Kidney (tissue), 14 donors: Measurements from ENCODE around the gene USP48. TPM values are rescaled to one million over a fixed set of nuclear protein-coding genes. Genes with fewer than 3 reads are reported as not detected.

Experiments
- DNase-seq, 5 donors: peaks; one replicate each; pipeline ENCODE4 v3.0.0-alpha.2; 2013 to 2020
- FAIRE-seq: peaks from 2 replicates; lab custom pipeline; 2012; peaks lifted over from hg19 to GRCh38; lab: Jason Lieb, UNC
- H3K27ac ChIP-seq, 2 donors: one replicate each; pipeline ENCODE4 v1.7.0; 2013; ENCODE audit warnings: low read depth in 2 of 2, low read length in 2 of 2, inconsistent platforms in 1 of 2
- H3K27me3 ChIP-seq: one replicate; pipeline ENCODE4 v1.7.1; 2013; ENCODE audit warnings: low read length, inconsistent platforms; ENCODE audit not compliant: control insufficient read depth, insufficient read depth
- H3K36me3 ChIP-seq, 3 donors: one replicate each; pipeline versions ENCODE4 v1.7.0 to v1.7.1; 2013; ENCODE audit warnings: low read length in 3 of 3, control low read depth in 1 of 3, inconsistent platforms in 1 of 3; ENCODE audit not compliant: insufficient read depth in 3 of 3, control insufficient read depth in 2 of 3
- H3K4me1 ChIP-seq, 3 donors: one replicate each; pipeline versions ENCODE4 v1.7.0 to v1.7.1; 2013; ENCODE audit warnings: low read length in 3 of 3, inconsistent platforms in 1 of 3, low read depth in 1 of 3; ENCODE audit not compliant: control insufficient read depth in 2 of 3, insufficient read depth in 2 of 3
- H3K4me3 ChIP-seq, 3 donors: one replicate each; pipeline versions ENCODE4 v1.7.0 to v1.8.1; 2013; ENCODE audit warnings: low read length in 3 of 3, control low read depth in 1 of 3, inconsistent platforms in 1 of 3
- H3K9ac ChIP-seq, 3 donors: one replicate each; pipeline versions ENCODE4 v1.7.0 to v1.7.1; 2013; ENCODE audit warnings: low read length in 3 of 3, control low read depth in 1 of 3, inconsistent platforms in 1 of 3
- H3K9me3 ChIP-seq, 3 donors: one replicate each; pipeline versions ENCODE4 v1.7.0 to v1.7.1; 2013; ENCODE audit warnings: low read length in 3 of 3, control low read depth in 1 of 3, inconsistent platforms in 1 of 3; ENCODE audit not compliant: control insufficient read depth in 2 of 3, insufficient read depth in 1 of 3
- intact Hi-C: fragments of 100-400 bp; cut with DNase I; formaldehyde crosslinking; loops from one replicate; pipeline ENCODE4 v1.11.1; 2022
- polyA plus RNA-seq: library from polyadenylated mRNA; stranded (reverse); fragments of 350-450 nt; fragmentation: Illumina TruSeq; extraction: RNeasy Lipid Tissue Mini Kit (QIAGEN cat#74804); gene quantifications from one replicate; pipeline ENCODE4 v1.2.3, GENCODE V29; 2014; ENCODE audit warnings: low read depth, low replicate concordance; ENCODE audit not compliant: insufficient read depth
- total RNA-seq: library from RNA; stranded (reverse); fragmentation: NEBNext Ultra II Directional; extraction: Animal tissue kit (Norgen Biotek cat#: 25700); gene quantifications from one replicate; pipeline ENCODE4 v1.2.1, GENCODE V29; 2021
- TF ChIP-seq, protein P1 (sequence below): IDR thresholded peaks from 3 replicates; pipeline ENCODE4 v1.5.1; 2012; ENCODE audit warnings: mild to moderate bottlenecking, moderate library complexity, borderline replicate concordance; ENCODE audit not compliant: insufficient read depth; ENCODE audit errors: extremely low read depth
- donor health status: control.
- donor health status: control.
- donor health status: control.
- donor health status: control.
- donor health status: control.
- donor health status: DM: yes; HTN: yes; CAD: no.
- donor health status: Normal renal cell carcinoma (clear cell type).

Gene USP48
- total and polyA plus RNA-seq, 2 donors from 2014 or later = 16.7 to 62.8 TPM

DNA sequence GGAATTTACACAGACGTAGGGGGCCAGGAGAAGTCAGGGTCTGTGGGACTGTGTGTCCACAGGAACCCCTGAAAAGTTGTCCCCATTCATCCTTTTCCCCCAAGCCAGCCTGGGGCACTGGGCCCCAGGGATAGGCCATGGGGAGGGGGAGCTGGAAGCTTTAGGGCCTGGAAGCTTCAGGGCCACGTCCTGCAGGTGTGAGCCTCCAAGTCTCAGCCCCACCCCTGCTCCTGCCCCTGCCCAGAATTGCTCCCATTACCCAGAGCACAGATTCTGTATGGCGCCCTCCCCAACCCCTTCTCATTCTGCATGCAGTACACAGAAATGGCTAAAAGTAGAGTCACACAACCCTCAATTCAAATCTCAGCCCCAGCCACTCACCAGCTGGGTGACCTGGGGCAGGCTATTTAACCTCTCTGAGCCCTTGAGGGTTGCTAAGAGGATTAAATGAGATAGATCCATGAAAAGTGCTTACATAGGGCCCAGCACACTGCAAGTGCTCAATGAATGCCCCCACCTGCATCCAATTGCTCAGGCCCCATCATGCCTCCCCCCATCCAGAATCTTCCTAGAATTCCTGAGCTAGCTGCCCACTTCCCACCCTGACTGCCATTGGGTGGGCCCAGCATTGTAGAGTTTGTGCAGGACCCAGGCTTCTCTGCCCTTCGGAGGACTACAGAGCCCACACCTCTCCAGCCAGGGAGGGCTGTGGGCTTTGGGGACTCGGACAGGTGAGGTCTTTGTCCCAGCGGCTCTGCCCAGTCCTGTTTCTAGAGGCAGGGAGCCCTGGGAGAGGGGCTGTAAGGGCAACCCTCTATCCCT is 120.3 kb downstream of the USP48 start:
- H3K4me1 ChIP-seq = peaks cover 0 to 3% (median 0%) of the 10 kb centered on the region in 3 donors
- H3K4me3 ChIP-seq = no peak overlapping the region
- no peaks in the 10 kb centered on the region for H3K9me3 ChIP-seq
- no peak overlapping the region for H3K27ac ChIP-seq
- no peak for FAIRE-seq
- DNase-seq = peak in 2 of 5 donors; percentile 23 to 25
- no peaks in the 10 kb centered on the region for H3K36me3 ChIP-seq
- no peak overlapping the region for H3K9ac ChIP-seq
- TF ChIP-seq, protein P1, sequence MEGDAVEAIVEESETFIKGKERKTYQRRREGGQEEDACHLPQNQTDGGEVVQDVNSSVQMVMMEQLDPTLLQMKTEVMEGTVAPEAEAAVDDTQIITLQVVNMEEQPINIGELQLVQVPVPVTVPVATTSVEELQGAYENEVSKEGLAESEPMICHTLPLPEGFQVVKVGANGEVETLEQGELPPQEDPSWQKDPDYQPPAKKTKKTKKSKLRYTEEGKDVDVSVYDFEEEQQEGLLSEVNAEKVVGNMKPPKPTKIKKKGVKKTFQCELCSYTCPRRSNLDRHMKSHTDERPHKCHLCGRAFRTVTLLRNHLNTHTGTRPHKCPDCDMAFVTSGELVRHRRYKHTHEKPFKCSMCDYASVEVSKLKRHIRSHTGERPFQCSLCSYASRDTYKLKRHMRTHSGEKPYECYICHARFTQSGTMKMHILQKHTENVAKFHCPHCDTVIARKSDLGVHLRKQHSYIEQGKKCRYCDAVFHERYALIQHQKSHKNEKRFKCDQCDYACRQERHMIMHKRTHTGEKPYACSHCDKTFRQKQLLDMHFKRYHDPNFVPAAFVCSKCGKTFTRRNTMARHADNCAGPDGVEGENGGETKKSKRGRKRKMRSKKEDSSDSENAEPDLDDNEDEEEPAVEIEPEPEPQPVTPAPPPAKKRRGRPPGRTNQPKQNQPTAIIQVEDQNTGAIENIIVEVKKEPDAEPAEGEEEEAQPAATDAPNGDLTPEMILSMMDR = no peak
- intact Hi-C loops = no loop called here
- peaks cover 2% of the 10 kb centered on the region for H3K27me3 ChIP-seq

DNA sequence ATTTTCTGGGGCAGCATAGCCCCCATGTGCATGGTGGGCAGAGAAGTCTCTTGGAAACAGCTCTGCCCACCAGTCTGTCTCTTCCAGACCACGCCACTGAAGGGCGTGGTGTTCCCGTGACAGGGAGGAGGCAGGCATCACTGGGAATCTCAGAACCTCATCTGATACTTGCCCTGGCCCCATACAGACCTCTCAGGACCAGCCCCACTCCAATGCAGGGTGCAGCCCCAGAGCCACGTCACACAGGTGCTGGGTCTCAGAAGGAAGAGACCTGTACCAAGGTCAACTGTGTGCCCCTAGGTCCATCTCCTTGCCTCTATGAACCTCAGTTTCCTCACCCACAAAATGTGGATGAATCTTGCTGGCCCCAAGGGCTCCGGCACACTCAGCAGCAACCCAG is 121.1 kb downstream of the USP48 start:
- H3K36me3 ChIP-seq = no peaks in the 10 kb centered on the region
- no peak overlapping the region for H3K9ac ChIP-seq
- no peaks in the 10 kb centered on the region for H3K27me3 ChIP-seq
- peak in 2 of 5 donors; percentile 22 to 41 for DNase-seq
- H3K4me3 ChIP-seq = no peak overlapping the region
- no peaks in the 10 kb centered on the region for H3K9me3 ChIP-seq
- TF ChIP-seq, protein P1 = no peak
- H3K27ac ChIP-seq = no peak overlapping the region
- no peak for FAIRE-seq
- intact Hi-C loops = no loop called here
- peaks cover 0 to 6% (median 2%) of the 10 kb centered on the region in 3 donors for H3K4me1 ChIP-seq

DNA sequence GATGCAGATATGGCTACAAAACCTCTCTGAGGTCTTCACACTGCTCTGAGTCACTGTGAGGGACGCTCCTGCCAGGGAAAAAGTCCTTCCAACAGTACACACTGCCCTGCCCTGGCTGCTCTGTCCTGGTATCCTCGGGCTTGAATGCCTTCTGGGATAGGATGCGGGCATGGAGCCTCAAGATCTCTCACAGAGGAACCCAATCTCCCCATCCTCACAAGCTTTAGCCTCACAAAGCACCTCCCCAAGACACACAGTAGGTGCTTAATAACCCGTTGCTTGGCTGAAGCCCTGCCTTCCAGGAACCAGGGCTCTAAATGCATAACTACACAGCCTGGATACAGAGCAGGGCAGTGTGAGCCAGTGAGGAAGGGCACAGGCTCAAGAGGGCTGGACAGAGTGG is 123.0 kb downstream of the USP48 start:
- H3K27ac ChIP-seq = no peak overlapping the region
- no peak overlapping the region for H3K9ac ChIP-seq
- no peaks in the 10 kb centered on the region for H3K9me3 ChIP-seq
- TF ChIP-seq, protein P1 = no peak
- H3K27me3 ChIP-seq = no peaks in the 10 kb centered on the region
- intact Hi-C loops = no loop called here
- H3K36me3 ChIP-seq = no peaks in the 10 kb centered on the region
- DNase-seq (no peak), FAIRE-seq (no peak)
- no peak overlapping the region for H3K4me3 ChIP-seq
- peaks cover 0 to 9% (median 5%) of the 10 kb centered on the region in 3 donors for H3K4me1 ChIP-seq
